HG03175 (cell line): ENCODE measurements around the gene SLC23A2.
A peak's percentile ranks its signal among the peaks of the same experiment; 100 is the strongest.
"Not testable (repeated sequence)": the region's sequence is repeated elsewhere in the genome, so short reads cannot be mapped to it uniquely, and the experiment has no call there.

Experiments
- ATAC-seq: cut with Tn5 transposase; IDR thresholded peaks from one replicate; pipeline ENCODE4 v1.9.1; 2021; ENCODE audit warnings: mild to moderate bottlenecking, moderate library complexity; ENCODE audit not compliant: unreplicated experiment

SLC23A2 gene

GRCh38 chr20:5001174-5002076, at the start of gene SLC23A2:
SLC23A2 (minus strand) TSS chr20:5001510; CDS start chr20:4932562, 68,948 bp downstream.
- ATAC-seq, result no peak

DNA sequence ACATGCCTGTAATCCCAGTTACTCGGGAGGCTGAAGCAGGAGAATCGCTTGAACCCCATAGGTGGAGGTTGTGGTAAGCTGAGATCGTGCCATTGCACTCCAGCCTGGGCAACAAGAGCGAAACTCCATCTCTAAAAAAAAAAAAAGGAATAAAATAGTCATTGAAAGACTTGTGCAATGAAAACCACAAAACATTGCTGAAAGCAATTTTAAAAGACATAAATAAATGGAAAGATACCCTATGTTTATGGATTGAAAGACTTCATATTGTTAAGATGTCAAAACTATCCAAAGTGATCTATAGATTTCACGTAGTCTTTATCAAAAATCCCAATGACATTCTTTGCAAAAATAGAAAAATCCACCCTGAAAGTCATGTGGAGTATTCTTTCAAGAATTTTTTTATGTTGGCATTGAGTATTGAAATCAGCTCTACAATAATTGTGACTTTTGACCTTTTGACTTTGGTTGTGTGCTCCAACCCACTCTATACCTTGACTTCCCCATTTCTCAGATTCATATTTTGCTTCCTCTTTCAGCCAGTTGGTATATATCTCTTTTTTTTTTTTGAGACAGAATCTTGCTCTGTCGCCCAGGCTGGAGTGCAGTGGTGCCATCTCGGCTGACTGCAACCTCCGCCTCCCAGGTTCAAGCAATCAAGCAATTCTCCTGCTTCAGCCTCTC, 45.5 kb upstream of the SLC23A2 start:
- peak; percentile 63 for ATAC-seq

GRCh38 chr20:5045906-5046305, 44.6 kb upstream of the SLC23A2 start:
- no peak for ATAC-seq

DNA sequence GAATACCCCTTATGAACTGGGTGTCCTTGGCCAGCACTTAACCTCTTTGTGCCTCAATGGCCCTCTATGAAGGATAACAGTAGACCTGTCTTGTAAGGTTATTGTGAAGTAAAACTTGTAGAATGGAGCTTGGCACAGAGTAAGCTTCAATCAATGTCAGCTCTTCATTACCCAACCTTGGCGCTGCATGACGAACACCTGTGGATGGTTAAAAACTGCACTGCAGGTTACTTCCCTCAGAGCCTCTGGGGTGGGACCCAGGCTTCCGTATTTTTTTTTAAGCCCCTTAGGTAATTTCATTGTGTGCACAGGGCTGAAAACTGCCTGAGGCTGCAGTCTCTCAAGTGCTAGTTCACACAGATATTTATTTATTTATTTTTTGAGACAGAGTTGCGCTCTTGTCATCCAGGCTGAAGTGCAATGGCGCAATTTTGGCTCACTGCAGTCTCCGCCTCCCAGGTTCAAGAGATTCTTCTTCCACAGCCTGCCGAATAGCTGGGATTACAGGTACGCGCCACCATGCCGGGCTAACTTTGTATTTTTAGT, 42.8 kb upstream of the SLC23A2 start:
- no peak for ATAC-seq

GRCh38 chr20:5041433-5041832, 40.1 kb upstream of the SLC23A2 start:
- no peak for ATAC-seq

DNA sequence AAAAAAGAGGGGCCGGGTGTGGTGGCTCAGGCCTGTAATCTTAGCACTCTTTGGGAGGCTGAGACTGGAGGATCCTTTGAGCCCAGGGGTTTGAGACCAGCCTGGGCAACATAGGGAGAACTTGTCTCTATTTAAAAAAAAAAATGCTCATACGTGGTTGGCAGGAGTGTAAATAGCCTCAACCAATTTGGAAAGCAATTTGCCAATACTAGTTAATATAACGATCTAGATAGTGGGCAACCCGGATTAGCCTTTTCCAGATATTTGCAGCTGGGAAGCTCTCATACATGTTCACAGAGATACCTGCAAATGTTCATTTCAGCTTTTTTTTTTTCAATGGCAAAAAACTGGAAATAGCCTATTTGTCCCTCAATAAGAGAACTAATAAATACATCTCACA, 39.0 kb upstream of the SLC23A2 start:
- ATAC-seq, result no peak

- ATAC-seq, result no peak
Measured at GRCh38 chr20:5039889-5040288, 38.6 kb upstream of the SLC23A2 start.

DNA sequence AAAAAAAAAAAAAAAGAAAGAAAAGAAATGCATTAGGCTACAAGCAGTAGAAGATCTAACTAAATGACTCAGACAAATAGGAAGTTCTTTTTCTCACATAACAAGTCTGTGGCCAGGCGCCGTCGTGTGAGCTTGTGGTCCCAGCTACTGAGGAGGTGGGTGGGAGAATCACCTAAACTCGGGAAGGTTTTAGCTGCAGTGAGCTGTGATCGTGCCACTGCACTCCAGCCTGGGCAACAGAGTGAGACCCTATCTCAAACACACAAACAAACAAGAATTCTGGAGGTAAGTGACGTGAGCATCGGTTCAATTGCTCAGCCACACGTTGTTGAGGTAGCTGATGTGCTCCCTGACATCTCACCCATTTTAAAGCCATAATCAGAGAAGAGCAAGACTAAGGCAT, 37.9 kb upstream of the SLC23A2 start:
- peak; percentile 69 for ATAC-seq

DNA sequence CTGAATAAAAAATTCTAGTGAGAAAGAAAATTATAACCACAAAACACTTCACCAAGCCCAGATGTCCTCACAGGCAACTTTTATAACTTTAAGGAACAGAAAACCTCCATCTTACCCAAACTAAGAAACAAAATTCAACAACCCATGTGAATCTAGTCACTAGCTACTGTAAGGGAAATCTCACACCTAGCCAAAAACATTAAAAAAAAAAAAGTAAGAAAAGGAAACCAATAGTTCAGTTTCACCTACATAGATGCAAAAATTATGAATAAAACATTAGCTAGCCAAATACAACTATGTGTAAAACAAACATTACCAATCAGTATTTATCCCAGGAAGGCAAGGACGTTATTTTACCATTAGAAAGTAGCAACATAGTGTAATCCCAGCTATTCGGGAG, 35.5 kb upstream of the SLC23A2 start:
- no peak for ATAC-seq

- ATAC-seq, result not testable (repeated sequence)
Measured at GRCh38 chr20:5035518-5035917, 34.2 kb upstream of the SLC23A2 start.

DNA sequence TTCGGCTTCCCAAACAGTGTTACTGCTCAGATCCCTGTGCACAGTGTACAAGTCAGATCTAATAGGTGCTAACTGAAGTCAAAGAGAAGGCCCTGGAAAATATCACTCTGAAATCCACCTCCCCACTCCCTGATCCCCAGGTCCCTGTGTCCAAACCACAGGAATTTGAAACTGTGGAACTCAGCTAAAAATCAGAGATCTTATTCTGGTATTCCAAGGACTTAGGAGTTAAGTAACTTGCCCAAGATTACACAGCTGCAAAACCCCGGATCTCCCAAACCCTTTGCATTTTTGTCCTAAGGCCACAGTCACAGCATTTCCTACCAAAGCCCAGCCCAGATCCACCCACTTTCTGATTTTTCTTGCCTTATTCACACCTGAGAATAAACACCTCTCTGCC, 32.3 kb upstream of the SLC23A2 start:
- ATAC-seq, result no peak

GRCh38 chr20:5031701-5032100, 30.4 kb upstream of the SLC23A2 start:
- ATAC-seq, result not testable (repeated sequence)

DNA sequence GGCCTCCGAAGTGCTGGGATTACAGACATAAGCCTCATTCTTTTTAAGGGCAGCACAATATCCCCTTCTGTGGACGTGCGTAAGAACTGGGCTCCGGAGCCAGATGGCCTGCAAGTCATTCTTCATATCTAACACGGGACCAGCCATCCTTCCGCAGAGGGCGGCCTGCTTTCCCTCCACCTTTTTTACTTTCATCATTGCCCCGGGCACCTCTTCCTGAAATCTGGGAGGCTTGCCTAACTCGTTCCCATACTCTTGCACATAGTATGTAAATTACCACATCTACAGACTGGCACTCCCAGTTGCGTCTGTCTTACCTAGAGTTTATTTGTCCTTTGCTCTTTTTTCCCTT, 29.9 kb upstream of the SLC23A2 start:
- ATAC-seq, result no peak

DNA sequence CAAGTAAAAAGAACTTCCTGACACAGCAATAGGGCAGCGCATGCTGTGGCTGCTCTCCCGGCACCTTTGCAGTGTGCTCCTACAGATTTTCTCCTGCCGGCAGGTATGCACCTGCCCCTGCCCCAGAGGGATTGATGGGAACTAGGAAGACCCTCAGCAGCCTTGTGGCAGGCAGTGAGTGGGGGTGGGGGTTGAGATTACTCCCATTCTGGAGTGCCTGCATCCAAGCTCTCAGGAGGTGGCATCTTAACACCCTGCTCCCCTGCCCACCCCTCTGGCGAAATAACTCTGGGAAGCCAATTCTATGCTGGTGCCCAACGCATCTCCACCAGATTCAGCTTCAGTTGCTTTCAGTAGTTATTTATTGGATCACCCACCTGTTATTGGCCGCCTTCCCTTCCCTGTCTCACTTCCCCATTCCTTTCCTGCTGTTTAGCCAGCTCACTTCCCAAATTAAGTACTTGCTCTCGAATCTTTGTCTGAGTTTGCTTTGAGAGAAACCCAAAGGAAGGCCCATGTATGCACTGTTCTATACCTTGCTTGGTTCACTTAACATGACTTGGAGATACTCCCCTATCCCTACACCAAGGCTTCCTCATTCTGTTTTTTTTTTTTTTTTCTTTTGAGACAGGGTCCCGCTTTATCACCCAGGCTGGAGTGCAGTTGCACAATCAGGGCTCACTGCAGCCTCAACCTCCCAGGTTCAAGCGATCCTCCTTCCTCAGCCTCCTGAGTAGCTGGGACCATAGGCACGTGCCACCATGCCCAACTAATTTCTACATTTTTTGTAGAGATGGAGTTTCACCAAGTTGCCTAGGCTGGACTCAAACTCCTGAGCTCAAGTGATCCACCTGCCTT, 29.3 kb upstream of the SLC23A2 start:
- ATAC-seq, result no peak

DNA sequence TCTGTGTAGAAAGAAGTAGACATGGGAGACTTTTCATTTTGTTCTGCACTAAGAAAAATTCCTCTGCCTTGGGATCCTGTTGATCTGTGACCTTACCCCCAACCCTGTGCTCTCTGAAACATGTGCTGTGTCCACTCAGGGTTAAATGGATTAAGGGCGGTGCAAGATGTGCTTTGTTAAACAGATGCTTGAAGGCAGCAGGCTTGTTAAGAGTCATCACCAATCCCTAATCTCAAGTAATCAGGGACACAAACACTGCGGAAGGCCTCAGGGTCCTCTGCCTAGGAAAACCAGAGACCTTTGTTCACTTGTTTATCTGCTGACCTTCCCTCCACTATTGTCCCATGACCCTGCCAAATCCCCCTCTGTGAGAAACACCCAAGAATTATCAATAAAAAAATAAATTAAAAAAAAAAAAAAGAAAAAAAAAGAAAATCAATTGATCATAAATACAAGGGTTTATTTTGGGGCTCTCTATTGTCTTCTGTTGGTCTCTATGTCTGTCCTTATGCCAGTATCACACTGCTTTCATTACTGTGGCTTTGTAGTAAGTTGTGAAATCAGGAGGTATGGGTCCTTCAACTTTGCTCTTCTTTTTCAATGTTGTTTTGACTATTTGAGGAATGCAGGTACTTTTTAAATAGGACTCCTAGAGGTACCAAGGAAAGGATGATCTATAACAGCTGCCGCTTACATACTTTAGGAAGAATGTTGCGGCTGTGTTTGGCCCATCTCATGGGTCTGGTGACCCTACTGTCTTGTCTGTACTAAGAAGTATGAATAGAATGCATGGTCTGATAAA, 27.1 kb upstream of the SLC23A2 start:
- not testable (repeated sequence) for ATAC-seq

DNA sequence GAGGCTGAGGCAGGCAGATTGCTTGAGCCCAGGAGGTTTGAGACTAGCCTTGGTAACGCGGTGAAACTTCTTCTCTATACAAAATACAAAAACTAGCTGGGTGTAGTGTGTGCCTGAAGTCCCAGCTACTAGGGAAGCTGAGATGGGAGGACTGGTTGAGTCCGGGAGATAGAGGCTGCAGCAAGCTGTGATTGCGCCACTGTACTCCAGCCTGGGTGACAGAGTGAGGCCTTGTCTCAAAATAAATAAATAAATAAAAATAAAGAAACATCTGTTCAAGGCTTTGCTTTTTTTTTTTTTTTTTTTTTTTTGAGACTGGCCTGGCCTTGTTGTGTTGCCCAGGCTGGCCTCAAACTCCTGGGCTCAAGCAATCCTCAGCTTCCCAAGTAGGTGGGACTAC, 23.7 kb upstream of the SLC23A2 start:
- no peak for ATAC-seq

- ATAC-seq, result no peak
Measured at GRCh38 chr20:5024103-5024502, 22.8 kb upstream of the SLC23A2 start.

DNA sequence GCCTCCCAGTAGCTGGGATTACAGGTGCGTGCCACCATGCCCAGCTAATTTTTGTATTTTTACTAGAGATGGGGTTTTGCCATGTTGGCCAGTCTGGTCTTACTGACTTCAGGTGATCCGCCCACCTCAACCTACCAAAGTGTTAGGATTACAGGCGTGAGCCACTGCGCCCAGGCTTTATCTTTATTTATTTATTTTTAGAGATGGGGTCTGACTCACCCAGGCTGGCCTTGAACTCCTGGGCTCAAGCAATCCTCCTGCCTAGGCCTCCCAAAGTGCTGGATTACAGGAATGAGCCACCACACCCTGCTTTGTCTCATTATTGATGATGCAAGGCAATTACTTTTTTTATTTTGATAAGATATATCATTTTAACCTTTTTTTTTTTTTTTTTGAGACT, 21.9 kb upstream of the SLC23A2 start:
- not testable (repeated sequence) for ATAC-seq

DNA sequence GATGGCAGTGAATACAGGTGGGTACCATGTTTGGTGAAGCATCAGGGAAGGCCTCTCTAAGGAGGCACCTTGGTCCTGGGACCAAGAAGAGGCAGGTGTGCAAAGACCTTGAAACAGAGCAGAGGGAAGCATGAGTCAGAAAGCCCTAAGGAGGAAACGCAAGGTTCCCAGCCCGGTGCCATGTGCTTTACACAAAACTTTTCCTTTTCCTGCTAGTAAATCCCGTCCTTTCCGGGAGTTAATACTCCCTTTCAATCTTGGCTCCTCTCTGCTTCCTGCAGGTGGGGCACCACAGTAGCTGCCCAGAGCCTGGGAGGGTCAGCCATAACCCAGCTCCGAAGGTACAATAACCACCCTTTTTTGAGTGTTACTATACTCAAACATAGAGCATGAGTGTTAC, 19.4 kb upstream of the SLC23A2 start:
- ATAC-seq, result no peak
